ENCODE measurements around the gene EXOC3L4.

GRCh38 chr14:103091041-103091882, 3.3 kb upstream of the EXOC3L4 start:
- TF ChIP-seq POLR2A (IDR thresholded peaks at IDR 0.05), result no peak
- no peak for TF ChIP-seq EP300 (IDR thresholded peaks at IDR 0.05)
- TF ChIP-seq CTCF (IDR thresholded peaks at IDR 0.05), result peak; percentile 42 to 67 (median 57)
